Activated CD4-positive, alpha-beta T cell treated with anti-CD3 and anti-CD28 coated beads, Interleukin-2, amount 50 U/mL, for 48 hours (primary cell): ENCODE measurements around the gene ADRM1.

Experiments
- DNase-seq, 2 experiments: peaks; one replicate each; pipeline ENCODE4 v3.0.0-alpha.2; 2020

The ADRM1 gene

DNA sequence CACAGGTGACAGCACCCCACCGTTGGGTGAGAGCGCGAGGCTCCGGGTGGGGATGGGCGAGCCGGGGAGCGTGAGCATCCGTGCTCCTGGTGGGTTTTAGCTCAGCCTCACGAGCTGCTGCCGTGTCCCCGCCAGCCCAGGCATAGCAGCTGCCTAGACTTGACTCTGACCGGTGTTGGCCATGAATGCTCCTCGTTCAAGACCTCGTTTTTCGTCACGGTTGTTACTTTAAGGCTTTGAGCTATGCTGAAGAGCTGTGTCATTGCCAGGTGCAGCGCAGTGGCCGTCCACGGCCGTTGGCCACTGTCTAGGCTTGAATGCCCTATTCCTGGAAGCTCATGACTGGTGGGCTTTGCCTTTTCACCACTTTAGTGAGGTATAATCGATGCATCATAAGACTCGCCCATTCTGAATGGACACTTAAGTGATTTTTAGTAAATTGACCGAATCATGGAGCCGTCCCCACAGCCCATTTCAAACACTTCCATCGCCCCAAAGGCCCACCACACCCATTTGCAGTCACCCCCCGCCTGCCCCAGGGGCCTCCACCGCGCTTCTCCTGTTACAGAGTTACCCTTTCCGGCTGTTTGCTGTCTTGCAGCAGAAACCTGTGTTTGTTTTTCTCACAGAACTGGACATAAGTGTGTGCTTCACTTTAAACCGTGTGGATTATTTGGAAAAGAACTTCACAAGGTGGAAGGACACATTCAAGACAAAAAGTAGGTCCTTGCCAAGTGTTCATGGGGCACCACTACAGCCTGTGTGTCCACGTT, 21.4 kb upstream of the ADRM1 start:
- DNase-seq: no peak

DNA sequence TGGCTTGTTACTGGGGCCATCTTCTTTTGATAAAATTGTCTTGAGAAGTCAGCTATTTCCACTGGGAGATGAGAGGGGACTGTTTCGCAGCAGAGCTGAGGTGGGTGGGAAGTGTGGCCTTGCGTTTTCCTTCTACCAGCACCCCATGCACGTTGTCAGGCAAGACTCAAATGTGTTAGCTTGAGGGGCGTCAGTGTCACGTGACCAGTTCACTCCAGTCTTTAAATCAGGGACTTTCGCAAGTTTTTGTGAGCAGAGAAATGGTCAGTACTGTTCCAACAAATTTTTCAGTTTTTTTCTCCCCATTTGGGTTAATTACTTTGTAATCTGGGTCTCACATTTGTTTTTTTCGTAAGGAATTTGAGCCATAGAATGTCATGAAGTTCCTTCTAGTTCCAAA, 20.7 kb upstream of the ADRM1 start:
- DNase-seq: no peak

DNA sequence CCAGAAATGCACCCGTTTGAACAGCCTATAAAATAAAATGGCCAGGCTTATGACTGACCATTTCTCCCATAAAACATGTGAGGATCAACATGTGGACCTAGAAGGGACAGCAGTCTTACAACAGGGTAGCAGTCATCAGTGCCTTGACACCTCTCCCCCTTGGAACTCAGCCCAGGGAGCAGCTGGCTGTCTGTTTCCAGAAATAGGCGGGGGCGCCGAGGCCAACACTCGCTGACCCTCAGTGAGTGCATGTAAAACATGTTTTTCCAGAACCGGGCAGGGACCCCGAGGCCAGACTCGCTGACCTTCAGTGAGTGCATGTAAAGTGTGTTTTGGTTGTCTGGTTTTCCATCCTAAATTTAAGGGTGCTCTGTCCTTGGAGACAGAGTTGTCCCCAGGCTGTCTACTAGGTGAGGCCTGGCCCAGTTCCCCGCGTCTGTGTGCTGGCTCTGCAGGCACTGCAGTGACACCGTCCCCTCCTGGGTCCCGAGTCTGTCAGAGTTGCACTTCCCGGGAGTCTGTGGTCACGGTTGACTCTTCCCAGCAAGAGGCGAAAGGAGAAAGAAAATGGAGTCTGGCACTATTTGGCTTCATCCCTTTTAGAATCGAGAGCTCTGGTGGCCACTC, 19.8 kb upstream of the ADRM1 start:
- DNase-seq: no peak

DNA sequence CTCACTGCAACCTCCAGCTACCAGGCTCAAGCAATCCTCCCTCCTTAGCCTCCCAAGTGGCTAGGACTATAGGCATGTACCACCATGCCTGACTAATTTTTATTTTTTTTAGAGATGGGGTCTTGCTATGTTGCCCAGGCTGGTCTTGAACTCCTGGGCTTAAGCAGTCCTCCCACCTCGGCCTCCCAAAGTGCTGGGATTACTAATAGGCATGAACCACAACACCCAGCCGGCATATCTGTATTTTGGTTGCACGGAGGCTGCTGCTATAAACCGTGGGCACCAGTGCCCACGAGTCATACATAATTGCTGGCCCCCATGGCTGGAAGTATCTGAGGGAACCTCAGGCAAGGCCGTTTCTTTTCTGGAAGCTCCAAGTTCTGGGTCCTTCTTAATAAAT, 18.3 kb upstream of the ADRM1 start:
- DNase-seq: no peak

DNA sequence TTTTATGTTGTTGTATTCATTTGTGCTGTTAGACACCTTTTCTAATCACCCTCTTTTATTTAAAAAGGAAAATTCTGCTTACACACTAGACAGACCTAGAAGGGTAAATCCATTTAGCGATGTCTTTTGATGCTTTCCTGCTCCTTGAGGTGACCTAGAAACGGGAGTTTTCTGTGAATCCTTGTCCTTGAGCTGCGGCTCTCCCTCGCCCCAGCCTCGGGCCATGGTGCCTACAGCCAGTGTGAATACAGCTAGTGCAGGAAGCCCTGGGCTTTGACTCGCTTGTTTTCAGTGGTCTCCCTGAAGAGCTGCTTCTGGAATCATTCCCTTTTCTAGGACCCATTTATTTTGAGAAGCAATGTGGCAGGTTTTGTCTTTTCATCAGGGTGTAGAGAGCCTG, 17.6 kb upstream of the ADRM1 start:
- no peak for DNase-seq

DNA sequence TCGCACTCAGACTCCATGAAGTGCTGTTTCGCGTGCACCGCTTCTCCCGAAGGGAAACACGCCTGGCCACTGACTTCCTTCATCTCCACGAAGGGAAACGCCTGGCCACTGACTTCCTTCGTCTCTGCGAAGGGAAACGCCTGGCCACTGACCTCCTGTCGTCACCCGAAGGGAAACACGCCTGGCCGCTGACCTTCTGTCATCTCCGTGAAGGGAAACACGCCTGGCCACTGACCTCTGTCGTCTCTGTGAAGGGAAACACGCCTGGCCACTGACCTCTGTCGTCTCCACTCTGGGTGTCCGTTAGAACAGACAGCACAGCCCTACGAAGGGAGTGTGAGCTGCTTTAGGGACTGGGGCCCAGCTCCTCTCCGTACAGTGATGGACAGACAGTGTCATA, 17.1 kb upstream of the ADRM1 start:
- DNase-seq: no peak

DNA sequence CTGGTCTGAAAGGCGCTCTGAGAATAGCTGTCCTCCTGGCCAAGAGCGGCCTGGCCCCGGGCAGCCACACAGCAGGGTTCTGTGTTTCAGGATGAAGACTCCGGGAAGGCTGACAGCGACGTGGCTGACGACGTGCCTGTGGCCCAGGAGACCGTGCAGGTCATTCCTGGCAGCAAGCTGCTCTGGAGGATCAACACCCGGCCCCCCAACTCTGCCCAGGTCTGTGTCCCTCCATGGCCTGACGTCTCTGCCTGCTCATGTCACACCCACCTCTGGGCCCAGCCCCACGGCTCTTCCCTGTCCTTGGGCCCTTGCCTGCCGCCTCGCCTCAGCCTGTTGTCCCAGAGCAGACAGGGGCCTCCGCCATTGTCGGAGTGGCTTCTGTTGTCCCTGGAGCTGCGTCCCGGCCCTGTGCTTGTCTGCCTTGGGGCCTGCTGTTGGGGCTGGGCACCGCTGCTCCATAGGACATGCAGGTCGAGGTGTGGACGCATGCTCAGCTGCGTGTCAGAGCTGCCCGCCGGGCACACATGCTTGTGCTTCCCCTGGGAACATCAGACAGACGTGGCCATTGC, 16.2 kb upstream of the ADRM1 start:
- no peak for DNase-seq

DNA sequence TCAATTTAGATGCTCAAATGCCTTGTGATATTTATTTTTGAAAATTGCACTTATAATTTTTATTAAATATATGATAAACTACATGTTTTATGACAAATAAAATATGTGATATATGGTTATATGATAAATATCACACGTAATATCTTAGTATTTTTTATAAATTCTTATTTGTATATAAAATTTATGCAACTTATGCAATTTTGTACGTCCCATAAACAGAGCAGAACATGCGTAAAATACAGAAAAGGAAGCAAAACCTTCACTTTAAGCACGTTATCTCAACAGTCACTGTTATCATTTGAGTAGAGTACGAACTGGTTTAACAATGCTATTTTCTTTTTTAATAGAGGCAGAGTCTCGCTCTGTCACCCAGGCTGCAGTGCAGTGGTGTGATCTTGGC, 15.7 kb upstream of the ADRM1 start:
- DNase-seq: no peak

DNA sequence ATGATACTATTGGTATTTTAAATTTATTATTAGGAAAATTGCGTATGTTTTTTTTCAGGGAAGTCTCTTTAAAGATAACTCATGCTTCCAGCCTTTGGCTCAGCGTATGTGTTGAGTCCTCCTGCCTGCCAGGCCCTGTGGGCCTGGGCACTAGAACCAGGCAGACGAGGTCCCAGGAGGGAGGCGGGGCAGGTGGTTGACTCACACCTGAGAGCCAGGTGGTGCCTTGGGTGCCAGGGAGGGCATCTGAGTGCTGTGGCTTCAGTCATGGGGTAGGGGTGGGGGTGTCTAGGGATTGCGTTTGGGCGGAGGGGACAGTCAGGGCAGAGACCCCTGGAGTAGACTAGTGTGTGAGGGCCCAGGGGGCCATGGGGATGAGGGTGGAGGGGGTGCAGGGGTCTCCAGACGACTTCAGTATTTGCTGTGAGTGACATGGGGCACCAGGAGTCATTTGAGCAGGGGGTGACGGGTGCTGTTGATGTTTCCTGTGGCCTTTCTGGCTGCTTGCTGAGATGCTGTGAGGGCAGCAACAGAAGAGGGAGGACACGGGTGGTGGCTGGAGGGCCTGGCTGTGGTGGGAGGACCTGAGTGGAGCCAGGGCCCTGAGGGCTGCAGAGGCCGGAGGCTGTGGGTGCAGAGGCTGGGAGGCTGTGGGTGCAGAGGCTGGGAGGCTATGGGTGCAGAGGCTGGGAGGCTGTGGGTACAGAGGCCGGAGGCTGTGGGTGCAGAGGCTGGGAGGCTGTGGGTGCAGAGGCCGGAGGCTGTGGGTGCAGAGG, 14.8 kb upstream of the ADRM1 start:
- DNase-seq: no peak

DNA sequence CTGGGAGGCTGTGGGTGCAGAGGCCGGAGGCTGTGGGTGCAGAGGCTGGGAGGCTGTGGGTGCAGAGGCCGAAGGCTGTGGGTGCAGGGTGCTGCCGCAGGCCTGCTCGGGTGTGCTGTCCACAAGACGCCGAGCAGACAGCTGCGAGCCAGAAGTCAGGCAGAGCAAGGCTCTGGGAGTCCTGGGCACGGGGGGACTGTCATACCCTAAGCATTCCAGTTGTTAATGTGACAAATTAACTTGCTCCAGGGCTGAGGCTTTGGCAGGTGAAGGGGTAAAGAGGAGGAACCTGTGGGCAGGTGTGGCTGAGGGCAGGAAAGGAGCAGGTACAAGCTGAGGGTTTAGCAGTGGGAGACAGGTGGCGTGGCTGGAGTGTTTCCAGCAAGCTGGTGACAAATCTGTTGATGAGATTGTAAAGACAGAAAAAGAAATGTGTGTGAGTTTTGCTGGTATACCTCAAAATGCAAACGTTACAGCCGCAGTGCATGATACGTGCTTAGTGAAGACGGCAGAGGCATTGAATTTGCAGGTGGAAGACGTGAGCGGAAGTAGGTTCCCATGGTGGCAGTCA, 14.2 kb upstream of the ADRM1 start:
- no peak for DNase-seq

DNA sequence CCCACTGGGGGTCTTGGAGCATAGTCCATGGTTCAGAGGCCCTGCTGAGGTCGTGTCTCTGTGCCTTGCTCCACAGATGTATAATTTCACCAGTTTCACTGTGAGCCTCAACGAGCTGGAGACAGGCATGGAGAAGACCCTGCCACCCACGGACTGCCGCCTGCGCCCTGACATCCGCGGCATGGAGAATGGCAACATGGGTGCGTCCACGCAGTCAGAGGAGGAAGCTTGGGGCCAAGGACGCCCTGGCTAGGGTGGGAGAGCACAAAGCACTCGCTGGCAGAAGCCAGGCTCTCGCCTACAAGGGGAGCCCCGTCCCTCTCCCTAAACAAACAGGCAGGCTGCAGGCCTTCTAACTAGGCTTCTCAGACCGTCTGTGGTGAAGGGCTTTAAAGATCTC, 13.7 kb upstream of the ADRM1 start:
- no peak for DNase-seq

DNA sequence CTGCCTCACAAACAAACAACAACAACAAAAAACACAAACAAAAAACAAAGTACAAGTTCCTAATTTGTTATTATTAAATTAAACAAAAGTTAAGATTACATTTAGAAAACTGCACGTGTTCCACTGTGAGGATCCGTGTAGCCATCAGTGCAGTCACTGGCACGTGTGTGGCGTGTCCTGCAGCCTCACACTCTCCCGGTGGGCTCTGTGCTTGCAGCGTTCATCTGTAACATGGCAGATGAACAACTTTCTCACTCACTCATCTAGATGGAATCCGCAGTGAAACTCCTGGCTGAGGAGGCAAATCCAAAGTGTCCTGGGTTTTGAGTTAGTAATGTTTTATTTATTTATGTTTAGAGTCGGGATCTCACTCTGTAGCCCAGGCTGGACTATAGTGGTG, 12.9 kb upstream of the ADRM1 start:
- no peak for DNase-seq

DNA sequence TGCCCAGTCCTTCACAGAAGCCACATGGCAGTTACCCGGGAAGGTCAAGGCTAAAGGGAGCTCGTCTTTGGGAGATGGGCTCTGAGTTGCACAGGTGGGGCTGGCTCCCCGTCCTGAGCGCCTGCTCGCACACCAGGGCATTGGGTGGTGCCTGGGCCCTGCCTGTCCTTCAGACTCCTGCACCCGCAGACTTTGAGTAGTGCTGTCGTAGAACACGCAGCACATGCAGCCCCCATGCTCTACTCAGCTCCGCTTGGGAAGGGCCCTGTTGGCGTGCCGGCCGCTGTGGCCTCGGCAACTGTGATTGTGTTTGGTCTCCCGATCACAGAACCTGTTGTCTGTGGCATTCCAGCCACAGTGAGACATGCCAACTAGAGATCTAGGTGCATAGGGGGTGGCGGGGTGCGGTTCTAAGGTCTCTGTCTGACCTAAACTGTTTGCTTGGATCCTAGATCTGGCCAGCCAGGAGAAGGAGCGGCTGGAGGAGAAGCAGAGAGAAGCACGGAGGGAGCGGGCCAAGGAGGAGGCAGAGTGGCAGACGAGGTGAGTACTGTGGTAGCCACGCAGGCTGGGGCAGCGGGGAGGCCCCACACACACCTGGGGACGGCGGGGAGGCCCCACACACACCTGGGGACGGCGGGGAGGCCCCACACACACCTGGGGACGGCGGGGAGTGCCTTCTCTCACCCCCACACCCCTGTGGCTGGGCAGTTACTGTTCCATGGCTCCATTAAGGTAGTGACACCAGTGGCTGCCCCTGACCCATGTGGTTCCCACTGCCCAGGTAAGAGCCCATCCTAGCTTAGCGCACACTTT, 11.3 kb upstream of the ADRM1 start:
- DNase-seq: no peak

DNA sequence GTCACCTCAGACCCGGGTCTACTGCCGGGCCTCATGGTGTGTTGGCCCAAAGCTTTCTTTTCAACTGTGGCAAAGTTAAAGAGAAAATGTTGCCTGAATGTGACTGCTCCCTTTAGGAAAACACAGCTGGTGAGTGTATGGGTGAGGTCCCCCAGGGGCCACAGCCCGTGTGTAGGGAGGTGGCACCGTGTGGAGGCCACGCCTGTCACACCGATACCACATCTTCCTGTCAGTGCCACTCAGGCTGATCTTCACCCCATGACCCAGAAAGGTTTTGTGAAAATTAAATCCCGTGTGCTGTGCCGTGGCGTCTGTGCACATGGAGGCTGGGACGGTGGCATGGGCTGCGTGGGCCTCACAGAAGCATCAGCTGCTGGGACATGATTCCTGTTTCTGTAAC, 10.7 kb upstream of the ADRM1 start:
- DNase-seq: no peak

DNA sequence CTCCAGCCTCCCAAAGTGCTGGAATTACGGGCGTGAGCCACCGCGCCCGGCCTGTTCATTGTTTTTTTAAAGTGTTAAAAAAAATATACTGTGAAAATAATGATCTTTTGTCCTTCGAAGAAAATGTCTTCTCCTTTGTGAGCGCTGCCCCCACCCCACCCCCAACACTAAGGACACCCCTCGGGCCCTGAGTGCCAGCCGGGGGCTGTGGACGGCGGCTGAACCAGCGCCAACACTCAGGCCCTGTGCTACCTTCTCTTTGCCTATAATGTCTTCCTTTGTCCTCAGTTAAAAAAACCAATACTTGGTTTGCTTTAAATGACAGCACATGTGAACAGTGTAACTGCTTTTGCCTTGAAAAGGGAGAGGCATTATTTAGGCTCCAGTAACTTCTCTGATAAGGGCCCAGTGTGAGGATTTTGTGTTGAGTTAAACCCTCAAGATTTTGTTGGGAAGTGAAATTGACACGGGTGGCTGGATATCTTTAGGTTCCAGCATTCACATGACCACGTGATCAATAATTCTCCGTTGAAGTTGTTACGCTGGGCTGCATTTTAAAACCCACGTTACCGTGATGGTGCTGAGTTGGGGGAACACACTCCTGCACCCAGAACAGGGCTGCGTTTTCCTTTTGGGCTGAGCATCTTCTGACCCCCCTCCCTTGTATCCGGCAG, 9.5 kb upstream of the ADRM1 start:
- DNase-seq: no peak

DNA sequence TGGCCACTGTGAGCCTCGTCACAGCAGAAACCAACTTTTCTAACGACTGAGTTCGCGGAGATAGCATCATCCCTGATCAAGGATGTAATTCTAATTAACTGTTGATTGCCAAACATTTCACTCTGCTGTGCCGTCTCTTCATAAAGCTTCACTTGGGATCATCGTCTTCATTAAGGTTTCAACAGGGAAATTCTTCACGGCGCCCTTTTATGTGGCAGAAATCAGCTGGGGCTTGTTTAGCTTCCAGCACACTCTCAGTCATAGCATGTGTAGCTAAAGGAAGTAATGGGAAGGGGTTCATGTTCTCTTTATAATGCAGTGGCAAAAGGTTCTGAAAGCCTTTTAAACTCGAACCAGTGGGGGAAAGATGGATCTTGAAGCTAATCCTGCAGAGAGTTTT, 8.9 kb upstream of the ADRM1 start:
- DNase-seq: no peak

DNA sequence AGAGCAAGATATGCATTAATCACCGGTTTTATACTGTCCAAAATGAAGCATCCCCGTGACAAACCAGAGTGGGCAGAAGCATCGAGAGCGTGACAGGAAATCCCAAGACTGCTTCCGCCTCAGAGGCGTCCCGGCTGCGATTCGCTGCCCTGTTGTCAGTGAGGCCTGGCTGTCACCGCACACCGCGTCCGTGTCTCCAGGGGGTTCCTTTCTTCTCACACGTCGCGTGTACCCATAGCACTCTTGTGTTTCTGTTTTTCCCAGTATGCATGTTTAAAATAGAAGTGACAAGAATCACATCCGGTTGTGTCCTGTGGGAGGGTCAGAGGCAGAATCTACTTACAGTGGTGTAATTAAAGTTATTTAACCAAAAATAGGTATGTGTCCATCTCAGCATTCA, 8.3 kb upstream of the ADRM1 start:
- DNase-seq: no peak

DNA sequence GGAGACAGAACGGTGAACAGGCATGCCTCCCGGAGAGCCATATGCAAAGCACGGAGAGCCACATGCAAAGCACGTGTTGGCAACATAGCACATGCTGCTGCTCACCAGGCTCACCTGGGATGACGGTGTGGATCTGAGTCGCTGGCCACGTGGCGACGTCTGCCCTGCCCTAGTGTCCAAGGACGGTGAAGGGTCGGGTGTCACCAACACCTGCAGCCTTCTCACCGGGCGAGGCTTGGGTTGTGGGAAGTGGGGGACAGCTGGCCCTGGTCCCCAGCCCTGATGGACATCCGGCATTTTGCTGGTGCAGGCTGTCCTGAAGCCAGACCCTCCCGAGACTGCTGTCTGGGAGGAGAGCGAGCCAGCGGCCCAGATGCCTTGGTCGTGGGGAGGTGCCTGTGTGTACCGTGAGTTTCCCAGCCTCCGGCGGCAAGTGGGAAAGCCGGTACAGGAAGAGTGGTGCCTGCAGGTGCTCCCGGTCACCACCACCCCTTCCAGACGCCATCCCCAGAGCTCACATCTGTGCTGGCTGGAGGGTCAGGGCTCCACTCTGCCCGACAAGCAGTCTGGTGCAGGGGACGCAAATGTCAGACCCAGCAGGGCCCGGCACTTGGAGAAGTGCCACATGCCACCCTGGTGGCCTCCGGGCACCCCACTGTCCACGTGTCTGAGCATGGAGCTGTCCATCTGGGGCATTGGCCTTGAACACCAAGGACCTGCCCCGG, 5.9 kb upstream of the ADRM1 start:
- DNase-seq: no peak

DNA sequence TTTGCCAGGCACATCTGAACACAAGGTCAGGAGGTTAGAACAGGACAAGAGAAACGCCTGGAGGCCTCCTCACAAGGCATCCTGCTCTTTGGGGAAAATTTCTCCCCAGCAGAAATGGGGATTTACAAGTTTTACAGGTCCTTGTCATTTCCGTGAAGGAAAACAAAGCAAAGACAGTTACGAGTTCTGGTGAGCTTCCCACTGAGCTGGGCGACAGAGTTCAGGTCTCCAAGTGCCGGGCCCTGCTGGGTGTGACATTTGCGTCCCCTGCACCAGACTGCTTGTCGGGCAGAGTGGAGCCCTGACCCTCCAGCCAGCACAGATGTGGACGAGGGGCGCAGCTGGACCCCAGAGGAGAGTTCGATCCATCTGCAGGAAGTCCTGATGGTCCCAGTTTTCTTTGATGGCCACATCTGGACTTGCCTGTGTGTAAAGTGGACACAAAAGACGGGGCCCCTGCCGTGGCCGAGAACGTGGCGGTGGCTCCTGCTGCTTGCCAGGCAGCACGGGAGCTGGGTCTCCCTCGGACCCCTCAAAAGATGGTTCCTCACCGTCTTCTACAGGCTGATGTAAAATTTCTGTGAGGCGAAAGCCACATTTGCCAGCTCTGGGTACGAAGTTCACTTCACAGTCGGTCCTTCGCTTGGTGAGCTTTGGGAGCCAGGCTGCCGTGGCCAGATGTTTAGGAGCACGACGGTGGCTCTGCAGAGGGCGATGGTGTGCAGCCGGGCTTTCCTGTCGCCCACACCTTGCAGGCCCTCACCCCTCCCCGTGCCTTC, 5.2 kb upstream of the ADRM1 start:
- no peak for DNase-seq

DNA sequence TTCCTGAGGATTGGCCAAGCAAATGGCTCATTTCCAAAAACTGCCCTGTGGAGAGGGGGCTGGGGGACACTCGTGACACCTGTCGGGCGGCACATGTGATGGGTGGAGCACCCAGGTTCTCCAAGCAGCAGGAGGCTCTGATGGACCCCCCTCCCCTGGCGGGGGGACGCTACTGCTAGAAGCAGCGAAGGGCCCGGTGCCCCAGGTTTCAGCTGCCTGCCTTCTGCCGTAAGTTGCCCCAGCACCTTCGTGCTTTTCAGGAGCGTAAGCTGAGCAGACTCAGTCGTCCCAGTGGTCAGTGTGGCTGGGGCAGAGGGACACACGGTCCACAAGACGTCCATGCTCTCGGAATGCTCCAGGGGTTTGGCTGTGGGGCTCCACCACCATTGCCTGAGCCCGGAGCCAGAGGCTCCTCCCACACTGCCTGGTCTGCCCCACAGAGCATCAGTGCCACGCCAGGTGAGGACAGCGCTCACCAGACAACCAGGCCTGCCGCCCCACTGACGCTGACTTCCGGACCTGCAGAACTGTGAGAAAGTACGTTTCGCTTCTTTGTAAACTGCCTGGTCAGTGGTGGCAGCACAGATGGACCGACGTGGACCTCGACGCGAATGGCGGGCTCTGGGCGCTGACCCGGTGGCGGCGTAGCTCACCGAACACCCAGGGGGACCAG, 4.1 kb upstream of the ADRM1 start:
- no peak for DNase-seq
